ENCODE results near the gene SPOCK1. TPM values are rescaled to one million over a fixed set of nuclear protein-coding genes. Genes with fewer than 3 reads are reported as not detected.

The SPOCK1 gene
- polyA plus RNA-seq, 3 donors, result 1.8 to 5.7 (median 2.1) TPM

GRCh38 chr5:137366526-137366925 is 132.6 kb downstream of the SPOCK1 start:
- Mint-ChIP-seq H3K27me3 (ENCODE audit: low read depth in 3 of 3) (peaks cover 5 to 10% (median 5%) of the 10 kb centered on the region in 3 donors), H3K4me3 (no peak overlapping the region), H3K36me3 (peaks cover 0 to 3% of the 10 kb centered on the region in 2 donors), H3K4me1 (peaks cover 5% of the 10 kb centered on the region), H3K9me3 (no peaks in the 10 kb centered on the region), H3K27ac (no peak overlapping the region)
- H3K4me2 ChIP-seq (replicated peaks; ENCODE audit: extremely low read depth, low read length, poor library complexity, severe bottlenecking), result no peak overlapping the region
- H2AFZ ChIP-seq (ENCODE audit: insufficient read depth, low read depth, low read length, poor library complexity, severe bottlenecking), result no peak overlapping the region
- peaks cover 0 to 6% of the 10 kb centered on the region in 2 donors for H3K4me1 ChIP-seq (ENCODE audit: control insufficient read depth in 1 of 2, insufficient read depth in 2 of 2, low read length in 2 of 2)
- no peaks in the 10 kb centered on the region for H3K36me3 ChIP-seq (replicated peaks in 1 of 2; ENCODE audit: control insufficient read depth in 1 of 2, insufficient read depth in 2 of 2, low read length in 2 of 2)
- no peaks in the 10 kb centered on the region for H3K27me3 ChIP-seq (ENCODE audit: control insufficient read depth in 2 of 2, insufficient read depth in 2 of 2, low read length in 2 of 2)
- H3K4me3 ChIP-seq (replicated peaks in 1 of 3; ENCODE audit: low read depth in 2 of 3, low read length in 3 of 3), result no peak overlapping the region
- no peaks in the 10 kb centered on the region for H3K79me2 ChIP-seq (ENCODE audit: insufficient read depth, low read length)
- no peak for DNase-seq
- no peak overlapping the region for H3K9ac ChIP-seq (ENCODE audit: insufficient read depth, low read length, poor library complexity, severe bottlenecking)
- WGBS (ENCODE audit: insufficient coverage), result 94% methylated on average over 3 of the region's 3 CpGs
- intact Hi-C loops (cut with micrococcal nuclease), result no loop called here
- no peaks in the 10 kb centered on the region for H4K20me1 ChIP-seq (ENCODE audit: insufficient read depth, low read length)
- H3K9me3 ChIP-seq (replicated peaks in 1 of 2; ENCODE audit: control insufficient read depth in 1 of 2, insufficient read depth in 1 of 2, low read length in 2 of 2), result no peaks in the 10 kb centered on the region
- no peak for TF ChIP-seq CTCF (IDR thresholded peaks at IDR 0.05)
- H3K27ac ChIP-seq (ENCODE audit: low read depth in 1 of 2, low read length in 2 of 2), result no peak overlapping the region

- H3K36me3 Mint-ChIP-seq, result peaks cover 0 to 3% of the 10 kb centered on the region in 2 donors
- no peak overlapping the region for H3K27ac ChIP-seq (ENCODE audit: low read depth in 1 of 2, low read length in 2 of 2)
- intact Hi-C loops (cut with micrococcal nuclease), result no loop called here
- H3K79me2 ChIP-seq (ENCODE audit: insufficient read depth, low read length), result no peaks in the 10 kb centered on the region
- no peak for TF ChIP-seq CTCF (IDR thresholded peaks at IDR 0.05)
- DNase-seq, result no peak
- H3K4me1 ChIP-seq (ENCODE audit: control insufficient read depth in 1 of 2, insufficient read depth in 2 of 2, low read length in 2 of 2), result peaks cover 0 to 6% of the 10 kb centered on the region in 2 donors
- H3K4me3 ChIP-seq (replicated peaks in 1 of 3; ENCODE audit: low read depth in 2 of 3, low read length in 3 of 3), result no peak overlapping the region
- peak overlapping the region in 1 of 7 donors; percentile 33 for H3K27ac Mint-ChIP-seq
- 100% methylated on average over 1 of the region's 3 CpGs for WGBS (ENCODE audit: insufficient coverage)
- H4K20me1 ChIP-seq (ENCODE audit: insufficient read depth, low read length), result no peaks in the 10 kb centered on the region
- no peaks in the 10 kb centered on the region for H3K27me3 ChIP-seq (ENCODE audit: control insufficient read depth in 2 of 2, insufficient read depth in 2 of 2, low read length in 2 of 2)
- H3K4me1 Mint-ChIP-seq, result peaks cover 4% of the 10 kb centered on the region
- no peaks in the 10 kb centered on the region for H3K9me3 Mint-ChIP-seq
- H3K4me2 ChIP-seq (replicated peaks; ENCODE audit: extremely low read depth, low read length, poor library complexity, severe bottlenecking), result no peak overlapping the region
- no peaks in the 10 kb centered on the region for H3K9me3 ChIP-seq (replicated peaks in 1 of 2; ENCODE audit: control insufficient read depth in 1 of 2, insufficient read depth in 1 of 2, low read length in 2 of 2)
- H3K36me3 ChIP-seq (replicated peaks in 1 of 2; ENCODE audit: control insufficient read depth in 1 of 2, insufficient read depth in 2 of 2, low read length in 2 of 2), result no peaks in the 10 kb centered on the region
- H2AFZ ChIP-seq (ENCODE audit: insufficient read depth, low read depth, low read length, poor library complexity, severe bottlenecking), result no peak overlapping the region
- peaks cover 5 to 10% (median 5%) of the 10 kb centered on the region in 3 donors for H3K27me3 Mint-ChIP-seq (ENCODE audit: low read depth in 3 of 3)
- H3K4me3 Mint-ChIP-seq, result no peak overlapping the region
- no peak overlapping the region for H3K9ac ChIP-seq (ENCODE audit: insufficient read depth, low read length, poor library complexity, severe bottlenecking)
Measured at GRCh38 chr5:137365126-137365865, 133.8 kb downstream of the SPOCK1 start.
